Hepatocyte (in vitro differentiated cells): ENCODE data around the gene DPP3. TPM values are rescaled to one million over a fixed set of nuclear protein-coding genes. Genes with fewer than 3 reads are reported as not detected.

ENCODE experiments used
- DNase-seq: peaks from one replicate; pipeline ENCODE4 v3.0.0-alpha.2; 2016; ENCODE audit warnings: low spot score
- H2AFZ ChIP-seq: fragments of 200-600 bp; sonication (generic); 2 replicates; pipeline ENCODE4 v1.6.0; 2016; ENCODE audit warnings: antibody characterized with exemption, mild to moderate bottlenecking
- H3K27ac ChIP-seq: fragments of 200-600 bp; sonication (generic); 2 replicates; pipeline ENCODE4 v1.5.1; 2016; ENCODE audit warnings: mild to moderate bottlenecking
- H3K27me3 ChIP-seq: fragments of 200-600 bp; sonication (generic); 2 replicates; pipeline ENCODE4 v1.6.1; 2016
- H3K36me3 ChIP-seq: fragments of 200-600 bp; sonication (generic); replicated peaks from 2 replicates; pipeline ENCODE4 v1.5.1; 2016; ENCODE audit warnings: low read depth; ENCODE audit not compliant: insufficient read depth
- H3K4me1 ChIP-seq: fragments of 200-600 bp; sonication (generic); 2 replicates; pipeline ENCODE4 v1.5.1; 2016; ENCODE audit warnings: mild to moderate bottlenecking, moderate library complexity; ENCODE audit not compliant: insufficient read depth
- H3K4me2 ChIP-seq: fragments of 200-600 bp; sonication (generic); 2 replicates; pipeline ENCODE4 v1.6.0; 2016
- H3K4me3 ChIP-seq: fragments of 200-600 bp; sonication (generic); 2 replicates; pipeline ENCODE4 v1.5.1; 2016; ENCODE audit warnings: mild to moderate bottlenecking
- H3K79me2 ChIP-seq: fragments of 200-600 bp; sonication (generic); 2 replicates; pipeline ENCODE4 v1.6.0; 2017; ENCODE audit warnings: mild to moderate bottlenecking
- H3K9me2 ChIP-seq: fragments of 200-600 bp; sonication (generic); replicated peaks from 2 replicates; pipeline ENCODE4 v1.6.0; 2017; ENCODE audit warnings: mild to moderate bottlenecking; ENCODE audit not compliant: insufficient read depth
- H3K9me3 ChIP-seq: fragments of 200-600 bp; sonication (generic); 2 replicates; pipeline ENCODE4 v1.5.1; 2016; ENCODE audit warnings: low read depth, mild to moderate bottlenecking
- H4K20me1 ChIP-seq: fragments of 200-600 bp; sonication (generic); 2 replicates; pipeline ENCODE4 v1.6.0; 2016; ENCODE audit warnings: mild to moderate bottlenecking; ENCODE audit not compliant: insufficient read depth, poor library complexity, severe bottlenecking
- CTCF ChIP-seq: fragments of 200-600 bp; sonication (generic); IDR thresholded peaks from 2 replicates; pipeline ENCODE4 v1.5.1; 2016; ENCODE audit warnings: antibody characterized with exemption, mild to moderate bottlenecking; ENCODE audit not compliant: poor library complexity
- EZH2 ChIP-seq: fragments of 200-600 bp; sonication (generic); IDR thresholded peaks from 2 replicates; pipeline ENCODE4 v1.6.1; 2016; ENCODE audit warnings: antibody characterized with exemption, mild to moderate bottlenecking, borderline replicate concordance
- EZH2phosphoT487 ChIP-seq: fragments of 200-600 bp; sonication (generic); IDR thresholded peaks from one replicate; pipeline ENCODE4 v1.6.1; 2018; ENCODE audit warnings: antibody characterized with exemption, mild to moderate bottlenecking, low read depth, moderate library complexity; ENCODE audit not compliant: unreplicated experiment, severe bottlenecking
- WGBS: methylation state at CpG from one replicate; pipeline ENCODE4 v1.1.6; 2016; ENCODE audit warnings: low lambda C conversion rate; ENCODE audit errors: missing lambda C conversion rate; 5-methylcytosine and 5-hydroxymethylcytosine counted together
- polyA plus RNA-seq: library from polyadenylated mRNA; unstranded; fragments of >200 nt; fragmentation: Nextera tagmentation; extraction: Ambion mirVana; gene quantifications from 2 replicates; pipeline ENCODE4 v1.2.1, GENCODE V29; 2016
- total RNA-seq: library from RNA; depleted of rRNA; stranded (reverse); fragments of >200 nt; gene quantifications from 2 replicates; pipeline ENCODE4 v1.2.3, GENCODE V29; 2014

Gene DPP3
- total and polyA plus RNA-seq, 2 experiments from 2014 or later = 56.0 to 57.3 TPM

- Histone ChIP-seq H3K9me3 (no peaks in the 10 kb centered on the region), H3K27me3 (no peaks in the 10 kb centered on the region), H3K9me2 (no peaks in the 10 kb centered on the region), H3K4me1 (no peaks in the 10 kb centered on the region), H3K4me3 (no peak overlapping the region), H3K79me2 (no peaks in the 10 kb centered on the region), H3K27ac (no peak overlapping the region), H4K20me1 (no peaks in the 10 kb centered on the region), H2AFZ (no peak overlapping the region), H3K36me3 (no peaks in the 10 kb centered on the region), H3K4me2 (no peak overlapping the region)
- DNase-seq = no peak
- TF ChIP-seq CTCF = no peak
- WGBS = 86% methylated on average over 7 of the region's 7 CpGs
Observed at GRCh38 chr11:66489636-66490035, 9.4 kb downstream of the DPP3 start.

DNA sequence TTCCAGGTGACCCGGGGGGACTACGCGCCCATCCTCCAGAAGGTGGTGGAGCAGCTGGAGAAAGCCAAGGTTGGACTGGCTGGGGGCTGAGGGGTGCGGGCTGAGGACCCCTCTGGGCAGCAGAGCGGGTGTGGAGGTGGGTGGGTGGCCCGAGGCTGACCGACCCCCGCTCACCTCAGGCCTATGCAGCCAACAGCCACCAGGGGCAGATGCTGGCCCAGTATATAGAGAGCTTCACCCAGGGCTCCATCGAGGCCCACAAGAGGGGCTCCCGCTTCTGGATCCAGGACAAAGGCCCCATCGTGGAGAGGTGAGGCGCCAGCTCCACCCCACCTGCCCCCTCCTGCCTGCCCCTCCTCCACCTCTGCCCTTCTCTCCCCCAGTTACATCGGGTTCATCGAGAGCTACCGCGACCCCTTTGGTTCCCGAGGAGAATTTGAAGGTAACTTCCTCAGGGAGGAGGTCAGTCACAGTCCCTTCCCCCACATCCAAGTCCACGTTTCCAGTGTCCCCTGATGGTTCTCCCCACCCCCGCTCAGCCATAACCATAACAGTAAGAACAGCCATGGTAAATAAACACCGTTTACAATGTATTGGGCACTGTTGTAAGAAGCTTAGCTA lies 11.2 kb downstream of the DPP3 start:
- TF ChIP-seq EZH2 (no peak), EZH2phosphoT487 (no peak), CTCF (no peak)
- no peaks in the 10 kb centered on the region for H3K36me3 ChIP-seq

GRCh38 chr11:66492161-66492865 lies 12.1 kb downstream of the DPP3 start:
- no peak for DNase-seq
- H3K9me2 ChIP-seq = no peaks in the 10 kb centered on the region
- H3K4me2 ChIP-seq = no peak overlapping the region
- no peak overlapping the region for H3K27ac ChIP-seq
- no peaks in the 10 kb centered on the region for H3K36me3 ChIP-seq
- H3K4me1 ChIP-seq = no peaks in the 10 kb centered on the region
- H3K4me3 ChIP-seq = no peak overlapping the region
- H3K27me3 ChIP-seq = no peaks in the 10 kb centered on the region
- no peaks in the 10 kb centered on the region for H3K9me3 ChIP-seq
- H3K79me2 ChIP-seq = no peaks in the 10 kb centered on the region
- WGBS = 97% methylated on average over 9 of the region's 10 CpGs
- no peak overlapping the region for H2AFZ ChIP-seq
- no peaks in the 10 kb centered on the region for H4K20me1 ChIP-seq
- no peak for TF ChIP-seq EZH2phosphoT487
- TF ChIP-seq CTCF = no peak
- no peak for TF ChIP-seq EZH2

More for the DNA sequence above, 11.2 kb downstream of the DPP3 start:
- Histone ChIP-seq H3K27ac (no peak overlapping the region), H4K20me1 (no peaks in the 10 kb centered on the region), H3K4me2 (no peak overlapping the region), H3K27me3 (no peaks in the 10 kb centered on the region), H2AFZ (no peak overlapping the region), H3K4me3 (no peak overlapping the region), H3K4me1 (no peaks in the 10 kb centered on the region), H3K9me2 (no peaks in the 10 kb centered on the region), H3K79me2 (no peaks in the 10 kb centered on the region), H3K9me3 (no peaks in the 10 kb centered on the region)
- DNase-seq = no peak
- 90% methylated on average over 15 of the region's 20 CpGs for whole genome bisulfite sequencing
